Smooth muscle cell (in vitro differentiated cells): ENCODE results near the gene REV3L. TPM values are rescaled to one million over a fixed set of nuclear protein-coding genes. Genes with fewer than 3 reads are reported as not detected.

Experiments used
- DNase-seq: peaks from one replicate; lab custom pipeline; 2025; ENCODE audit not compliant: unreplicated experiment; lab: John Stamatoyannopoulos, UW
- H2AFZ ChIP-seq: fragments of 200-600 bp; sonication (generic); 2 replicates; pipeline ENCODE4 v1.6.0; 2016; ENCODE audit warnings: antibody characterized with exemption, low read depth, mild to moderate bottlenecking
- H3F3A ChIP-seq: fragments of 200-600 bp; sonication (generic); 2 replicates; pipeline ENCODE4 v1.6.0; 2017; ENCODE audit warnings: antibody characterized with exemption, low read depth
- H3K27ac ChIP-seq: fragments of 200-600 bp; sonication (generic); 2 replicates; pipeline ENCODE4 v1.5.1; 2016; ENCODE audit warnings: low read depth, mild to moderate bottlenecking
- H3K27me3 ChIP-seq: fragments of 200-600 bp; sonication (generic); 2 replicates; pipeline ENCODE4 v1.6.1; 2016; ENCODE audit warnings: low read depth, mild to moderate bottlenecking
- H3K36me3 ChIP-seq: fragments of 200-600 bp; sonication (generic); 2 replicates; pipeline ENCODE4 v1.5.1; 2016; ENCODE audit warnings: low read depth
- H3K4me1 ChIP-seq: fragments of 200-600 bp; sonication (generic); 2 replicates; pipeline ENCODE4 v1.5.1; 2016; ENCODE audit warnings: low read depth
- H3K4me2 ChIP-seq: fragments of 200-600 bp; sonication (generic); 2 replicates; pipeline ENCODE4 v1.6.0; 2016; ENCODE audit warnings: mild to moderate bottlenecking
- H3K4me3 ChIP-seq: fragments of 200-600 bp; sonication (generic); 2 replicates; pipeline ENCODE4 v1.5.1; 2016; ENCODE audit warnings: mild to moderate bottlenecking
- H3K79me2 ChIP-seq: fragments of 200-600 bp; sonication (generic); 2 replicates; pipeline ENCODE4 v1.6.0; 2016; ENCODE audit warnings: low read depth, mild to moderate bottlenecking
- H3K9ac ChIP-seq: fragments of 200-600 bp; sonication (generic); 2 replicates; pipeline ENCODE4 v1.6.0; 2016; ENCODE audit warnings: low read depth
- H3K9me3 ChIP-seq: fragments of 200-600 bp; sonication (generic); replicated peaks from 2 replicates; pipeline ENCODE4 v1.5.1; 2016; ENCODE audit warnings: low read depth
- H4K20me1 ChIP-seq: fragments of 200-600 bp; sonication (generic); 2 replicates; pipeline ENCODE4 v1.6.0; 2016; ENCODE audit warnings: low read depth
- CTCF ChIP-seq: fragments of 200-600 bp; sonication (generic); IDR thresholded peaks from 2 replicates; pipeline ENCODE4 v1.5.1; 2017; ENCODE audit warnings: borderline replicate concordance, mild to moderate bottlenecking, antibody characterized with exemption; ENCODE audit not compliant: insufficient read depth, poor library complexity, severe bottlenecking
- WGBS: methylation state at CpG from one replicate; pipeline ENCODE4 v1.1.7; 2016; ENCODE audit warnings: low lambda C conversion rate; 5-methylcytosine and 5-hydroxymethylcytosine counted together
- polyA plus RNA-seq: library from polyadenylated mRNA; unstranded; fragments of >200 nt; fragmentation: Nextera tagmentation; extraction: Ambion mirVana; gene quantifications from 2 replicates; pipeline ENCODE4 v1.2.1, GENCODE V29; 2016
- total RNA-seq: library from RNA; depleted of rRNA; stranded (reverse); fragments of >200 nt; gene quantifications from 2 replicates; pipeline ENCODE4 v1.2.3, GENCODE V29; 2014

The REV3L gene
- total and polyA plus RNA-seq, 2 experiments from 2014 or later = 6.9 to 19.8 TPM

GRCh38 chr6:111483736-111484632 is 966 bp upstream of the REV3L start:
- Histone ChIP-seq H3K9ac (peak overlapping the region; percentile 93), H3K27ac (peak overlapping the region; percentile 91), H3K4me1 (peaks cover 31% of the 10 kb centered on the region), H2AFZ (peak overlapping the region; percentile 60), H3K36me3 (no peaks in the 10 kb centered on the region), H3F3A (peaks cover 5% of the 10 kb centered on the region), H3K4me3 (peak overlapping the region; percentile 84), H3K27me3 (no peaks in the 10 kb centered on the region), H3K4me2 (peak overlapping the region; percentile 83), H4K20me1 (peaks cover 24% of the 10 kb centered on the region), H3K79me2 (peaks cover 69% of the 10 kb centered on the region), H3K9me3 (no peaks in the 10 kb centered on the region)
- no peak for TF ChIP-seq CTCF
- 1% methylated on average over 39 of the region's 66 CpGs for WGBS
- peak; percentile 90 for DNase-seq

GRCh38 chr6:111482188-111482958 is 645 bp downstream of the REV3L start:
- peak overlapping the region; percentile 84 for H3K4me3 ChIP-seq
- H3K4me1 ChIP-seq = peaks cover 47% of the 10 kb centered on the region
- peaks cover 38% of the 10 kb centered on the region for H4K20me1 ChIP-seq
- peaks cover 72% of the 10 kb centered on the region for H3K79me2 ChIP-seq
- no peaks in the 10 kb centered on the region for H3K27me3 ChIP-seq
- peak overlapping the region; percentile 60 for H2AFZ ChIP-seq
- H3K27ac ChIP-seq = peak overlapping the region; percentile 91
- H3F3A ChIP-seq = peaks cover 5% of the 10 kb centered on the region
- peak overlapping the region; percentile 83 for H3K4me2 ChIP-seq
- WGBS = under 1% methylated on average over 52 of the region's 88 CpGs
- DNase-seq = peak; percentile 53
- H3K9ac ChIP-seq = peak overlapping the region; percentile 93
- no peaks in the 10 kb centered on the region for H3K36me3 ChIP-seq
- no peak for TF ChIP-seq CTCF
- no peaks in the 10 kb centered on the region for H3K9me3 ChIP-seq

- no peak for DNase-seq
- peaks cover 49% of the 10 kb centered on the region for H3K4me1 ChIP-seq
- H2AFZ ChIP-seq = peak overlapping the region; percentile 38
- H3K27me3 ChIP-seq = no peaks in the 10 kb centered on the region
- peak overlapping the region; percentile 91 for H3K27ac ChIP-seq
- H3K36me3 ChIP-seq = no peaks in the 10 kb centered on the region
- H3K9me3 ChIP-seq = no peaks in the 10 kb centered on the region
- peaks cover 5% of the 10 kb centered on the region for H3F3A ChIP-seq
- peak overlapping the region; percentile 93 for H3K9ac ChIP-seq
- WGBS = 9% methylated on average over 8 of the region's 8 CpGs
- peaks cover 44% of the 10 kb centered on the region for H4K20me1 ChIP-seq
- peak overlapping the region; percentile 83 for H3K4me2 ChIP-seq
- TF ChIP-seq CTCF = no peak
- peak overlapping the region; percentile 84 for H3K4me3 ChIP-seq
- H3K79me2 ChIP-seq = peaks cover 75% of the 10 kb centered on the region
These were observed 1.2 kb downstream of the REV3L start for GRCh38 chr6:111481836-111482187.
